Psoas muscle (tissue), 8 donors: ENCODE results near the gene PLA1A. TPM values are rescaled to one million over a fixed set of nuclear protein-coding genes. Genes with fewer than 3 reads are reported as not detected.

ENCODE experiments used
- ATAC-seq, 4 donors: fragments of 200-7000 bp; cut with Tn5 transposase; one replicate each; pipeline ENCODE4 v1.9.1; 2020; ENCODE audit warnings: moderate library complexity in 3 of 4, mild to moderate bottlenecking in 2 of 4
- DNase-seq, 2 donors: peaks; one replicate each; pipeline ENCODE4 v3.0.0-alpha.2; 2020
- H3K27ac ChIP-seq: fragments of 200-600 bp; one replicate; pipeline ENCODE4 v1.8.0; 2022
- H3K27me3 ChIP-seq, 3 donors: fragments of 200-600 bp in 1 of 3; one replicate each; pipeline versions ENCODE4 v1.6.1 to v1.8.0; 2013 to 2022; ENCODE audit warnings: low read length in 2 of 3, mild to moderate bottlenecking in 2 of 3, moderate library complexity in 1 of 3; ENCODE audit not compliant: insufficient read depth in 3 of 3
- H3K36me3 ChIP-seq, 2 donors: fragments of 200-600 bp in 1 of 2; one replicate each; pipeline versions ENCODE4 v1.6.1 to v1.8.0; 2013 to 2022; ENCODE audit warnings: low read depth in 1 of 2, mild to moderate bottlenecking in 1 of 2, moderate library complexity in 1 of 2; ENCODE audit not compliant: insufficient read depth in 1 of 2
- H3K4me1 ChIP-seq: fragments of 200-600 bp; one replicate; pipeline ENCODE4 v1.8.0; 2022
- H3K4me3 ChIP-seq: fragments of 200-600 bp; one replicate; pipeline ENCODE4 v1.8.0; 2022; ENCODE audit warnings: mild to moderate bottlenecking
- H3K9me3 ChIP-seq: fragments of 200-600 bp; one replicate; pipeline ENCODE4 v1.8.0; 2022
- CTCF ChIP-seq: fragments of 200-600 bp; IDR thresholded peaks from one replicate; pipeline ENCODE4 v1.8.0; 2022; ENCODE audit warnings: antibody characterized with exemption
- WGBS, 3 donors: extraction: QIAGEN DNeasy Blood & Tissue Kit; methylation state at CpG; one replicate each; pipeline versions ENCODE4 v1.1.6 to v1.1.7; 2013; 5-methylcytosine and 5-hydroxymethylcytosine counted together
- intact Hi-C, 2 donors: fragments of 100-400 bp; cut with DNase I; formaldehyde crosslinking; loops; one replicate each; pipeline versions ENCODE4 v1.11.0 to v1.14.2; 2022
- polyA plus RNA-seq, 3 donors: library from polyadenylated mRNA; stranded (reverse); fragments of 200-250 nt; gene quantifications; one replicate each; pipeline ENCODE4 v1.2.3, GENCODE V29; 2013
- total RNA-seq, 4 donors: library from RNA; stranded (reverse); fragmentation: NEBNext Ultra II Directional in 2 of 4; extraction: Animal tissue kit (Norgen Biotek cat#: 25700) in 2 of 4; gene quantifications; one replicate each; pipeline versions ENCODE4 v1.2.1 to v1.2.4, GENCODE V29; 2021 to 2023
- donor health status: healthy with polysubstance abuse.
- donor health status: DM: no; HTN: no; CAD: no; lungs with moderate emphysema.
- donor health status: Bipolar disorder and iron deficiency.
- donor health status: healthy.
- donor health status: DM: yes; HTN: yes; CAD: no.
- donor health status: DM: no; HTN: no; CAD: no.
- donor health status: DM: no; HTN: no; CAD: no.
- donor health status: DM: yes; HTN: yes; CAD: no.

Gene PLA1A
- total and polyA plus RNA-seq, 7 donors = 1.1 to 11.7 (median 2.5) TPM

GRCh38 chr3:119647843-119648575 is 50.3 kb downstream of the PLA1A start:
- H3K9me3 ChIP-seq = no peaks in the 10 kb centered on the region
- ATAC-seq = no peak
- H3K4me1 ChIP-seq = peaks cover 92% of the 10 kb centered on the region
- no peak for DNase-seq
- no peaks in the 10 kb centered on the region for H3K27me3 ChIP-seq
- H3K27ac ChIP-seq = peak overlapping the region; percentile 97
- intact Hi-C loops = no loop called here
- no peak for TF ChIP-seq CTCF
- 49 to 59% (median 49%) methylated on average over 12 of the region's 12 CpGs for WGBS, 3 donors
- H3K36me3 ChIP-seq = peaks cover 3 to 67% of the 10 kb centered on the region in 2 donors
- peak overlapping the region; percentile 36 for H3K4me3 ChIP-seq

GRCh38 chr3:119649761-119650160 is 52.1 kb downstream of the PLA1A start:
- 32 to 39% (median 34%) methylated on average over 3 of the region's 3 CpGs for WGBS, 3 donors
- DNase-seq = no peak
- Histone ChIP-seq H3K27me3 (no peaks in the 10 kb centered on the region), H3K4me1 (peaks cover 83% of the 10 kb centered on the region), H3K9me3 (no peaks in the 10 kb centered on the region), H3K4me3 (peak overlapping the region; percentile 19), H3K36me3 (peaks cover 0 to 64% of the 10 kb centered on the region in 2 donors), H3K27ac (peak overlapping the region; percentile 97)
- intact Hi-C loops = no loop called here
- no peak for ATAC-seq
- TF ChIP-seq CTCF = no peak

GRCh38 chr3:119652306-119653033 is 54.8 kb downstream of the PLA1A start:
- WGBS, 3 donors = 12 to 22% (median 20%) methylated on average over 7 of the region's 7 CpGs
- DNase-seq (peak; percentile 76 to 93), ATAC-seq (peak; percentile 91 to 94 (median 92))
- no peak for TF ChIP-seq CTCF
- H3K27me3 ChIP-seq = no peaks in the 10 kb centered on the region
- peaks cover 3 to 59% of the 10 kb centered on the region in 2 donors for H3K36me3 ChIP-seq
- H3K4me1 ChIP-seq = peaks cover 74% of the 10 kb centered on the region
- no peaks in the 10 kb centered on the region for H3K9me3 ChIP-seq
- intact Hi-C loops = no loop called here
- H3K27ac ChIP-seq = peak overlapping the region; percentile 97
- H3K4me3 ChIP-seq = peak overlapping the region; percentile 39

GRCh38 chr3:119653876-119654275 is 56.2 kb downstream of the PLA1A start:
- peak overlapping the region; percentile 97 for H3K27ac ChIP-seq
- no peak for TF ChIP-seq CTCF
- peaks cover 61% of the 10 kb centered on the region for H3K4me1 ChIP-seq
- no peaks in the 10 kb centered on the region for H3K27me3 ChIP-seq
- no peak overlapping the region for H3K4me3 ChIP-seq
- H3K36me3 ChIP-seq = peaks cover 3 to 50% of the 10 kb centered on the region in 2 donors
- no peaks in the 10 kb centered on the region for H3K9me3 ChIP-seq
- DNase-seq = no peak
- intact Hi-C loops = no loop called here
- 39 to 42% (median 41%) methylated on average over 2 of the region's 2 CpGs for WGBS, 3 donors
- no peak for ATAC-seq
